NCI-H460 (cell line): ENCODE measurements around the gene TLK1. TPM values are rescaled to one million over a fixed set of nuclear protein-coding genes. Genes with fewer than 3 reads are reported as not detected.
"Not testable (repeated sequence)": the region's sequence is repeated elsewhere in the genome, so short reads cannot be mapped to it uniquely, and the experiment has no call there.

Source experiments
- DNase-seq: peaks from one replicate; pipeline ENCODE4 v3.0.0-alpha.2; 2016; ENCODE audit warnings: low read depth; ENCODE audit errors: extremely low read depth
- total RNA-seq: library from RNA; depleted of rRNA; stranded (reverse); fragments of >200 nt; shearing (Covaris generic); gene quantifications from 2 replicates; pipeline ENCODE4 v1.2.3, GENCODE V29; 2014

The TLK1 gene
- total RNA-seq, 1 experiment from 2014 or later: 14.4 TPM

DNA sequence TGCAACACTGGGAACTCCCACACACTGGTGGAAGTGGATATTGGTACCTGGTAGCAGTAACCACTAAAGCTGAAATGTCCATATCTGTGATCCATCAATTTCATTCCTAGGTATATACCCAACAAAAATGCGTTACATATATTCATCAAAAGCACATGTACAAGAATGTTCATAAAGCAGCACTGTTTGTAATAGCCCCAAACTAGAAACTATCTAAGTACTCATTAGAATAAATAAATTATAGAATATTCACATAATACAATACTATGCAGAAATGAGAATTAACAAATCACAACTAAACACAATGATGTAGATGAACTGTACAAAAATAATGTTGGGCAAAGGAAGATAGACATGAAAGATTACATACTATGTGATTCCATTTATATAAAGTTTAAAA, 11.1 kb upstream of the TLK1 start:
- no peak for DNase-seq

DNA sequence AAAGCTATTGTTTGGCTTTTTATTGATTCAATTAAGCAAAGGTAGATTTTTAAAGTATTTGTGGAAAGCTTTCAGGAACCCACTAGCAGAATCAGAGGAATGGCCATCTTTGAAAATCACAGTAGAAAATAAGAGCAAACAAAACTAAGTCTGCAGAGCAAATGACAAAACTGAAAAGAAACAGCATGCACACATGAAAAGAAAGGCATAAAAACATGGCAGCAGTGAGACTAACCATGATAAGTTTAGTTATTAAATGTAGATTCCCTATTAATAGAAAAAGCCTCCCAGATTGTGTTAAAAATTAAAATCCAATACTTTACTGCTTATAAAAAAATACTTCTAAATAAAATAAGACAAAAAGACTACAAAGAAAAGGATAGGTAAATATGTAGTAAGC, 9.1 kb upstream of the TLK1 start:
- DNase-seq: no peak

GRCh38 chr2:171169333-171169732, 8.6 kb upstream of the TLK1 start:
- DNase-seq: no peak

DNA sequence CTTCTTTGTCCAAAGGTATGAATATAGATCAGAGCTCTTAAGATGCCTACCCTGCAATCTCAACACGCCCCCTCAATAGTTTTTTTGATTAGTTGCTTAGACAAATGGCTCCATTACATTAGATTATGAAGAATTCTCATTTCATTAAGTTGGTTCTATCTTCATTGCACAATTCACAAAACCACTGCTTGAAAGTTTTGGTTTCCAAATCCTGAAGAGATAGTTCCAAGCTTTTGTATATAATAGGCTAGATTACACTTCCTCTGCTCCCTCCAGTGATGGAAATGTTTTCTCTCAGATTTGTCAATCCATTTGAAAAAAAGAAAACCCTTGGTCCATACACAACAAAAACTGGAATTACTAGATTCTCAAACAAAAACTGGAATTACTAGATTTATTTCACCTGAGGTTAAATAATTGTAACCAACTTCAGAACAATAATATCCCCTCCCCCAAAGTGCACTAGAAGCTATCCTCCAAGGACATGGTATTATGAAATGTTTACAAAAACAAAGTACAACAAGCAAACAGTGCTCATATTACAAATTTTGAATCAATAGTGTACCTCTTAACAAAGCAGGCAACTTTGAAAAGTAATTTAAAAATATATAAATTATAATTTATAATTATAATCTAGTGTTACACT, 6.8 kb upstream of the TLK1 start:
- DNase-seq: no peak

GRCh38 chr2:171166328-171166983, 5.8 kb upstream of the TLK1 start:
- DNase-seq: no peak

DNA sequence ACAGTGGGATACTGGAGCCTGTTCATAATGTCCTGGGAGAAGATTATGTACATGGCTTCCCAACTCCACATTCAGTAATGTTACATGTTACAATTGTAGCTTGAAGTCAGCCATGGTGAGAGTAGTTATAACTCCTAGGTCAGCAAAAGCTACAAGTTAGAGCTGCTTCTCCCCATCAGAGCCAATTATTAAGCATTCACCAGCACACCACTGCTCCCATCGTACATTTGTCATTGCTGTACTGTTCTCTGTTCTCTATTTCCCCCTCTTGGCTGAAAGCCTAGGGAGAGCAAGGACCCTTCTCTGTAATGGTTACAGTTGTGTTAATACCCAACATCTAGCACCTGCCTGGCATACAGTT, 5.3 kb upstream of the TLK1 start:
- no peak for DNase-seq

DNA sequence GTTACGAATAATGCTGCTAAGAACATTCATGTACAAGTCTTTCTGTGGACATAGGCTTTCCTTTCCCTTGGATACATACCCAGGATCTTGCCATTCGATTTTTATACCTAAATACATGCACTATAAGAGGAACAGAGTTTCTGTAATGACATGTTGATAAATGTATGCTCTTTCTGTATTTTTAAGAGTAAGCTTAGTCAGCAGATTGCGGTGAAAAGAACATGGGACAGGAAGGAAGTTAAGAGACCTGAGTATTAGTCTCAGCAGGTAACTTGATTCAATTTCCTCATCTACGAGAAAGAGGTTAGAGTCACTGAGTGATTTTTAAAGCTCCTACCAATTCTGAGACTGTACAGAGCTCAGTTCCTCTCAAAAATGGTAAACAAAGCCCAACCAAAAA, 2.6 kb upstream of the TLK1 start:
- no peak for DNase-seq

DNA sequence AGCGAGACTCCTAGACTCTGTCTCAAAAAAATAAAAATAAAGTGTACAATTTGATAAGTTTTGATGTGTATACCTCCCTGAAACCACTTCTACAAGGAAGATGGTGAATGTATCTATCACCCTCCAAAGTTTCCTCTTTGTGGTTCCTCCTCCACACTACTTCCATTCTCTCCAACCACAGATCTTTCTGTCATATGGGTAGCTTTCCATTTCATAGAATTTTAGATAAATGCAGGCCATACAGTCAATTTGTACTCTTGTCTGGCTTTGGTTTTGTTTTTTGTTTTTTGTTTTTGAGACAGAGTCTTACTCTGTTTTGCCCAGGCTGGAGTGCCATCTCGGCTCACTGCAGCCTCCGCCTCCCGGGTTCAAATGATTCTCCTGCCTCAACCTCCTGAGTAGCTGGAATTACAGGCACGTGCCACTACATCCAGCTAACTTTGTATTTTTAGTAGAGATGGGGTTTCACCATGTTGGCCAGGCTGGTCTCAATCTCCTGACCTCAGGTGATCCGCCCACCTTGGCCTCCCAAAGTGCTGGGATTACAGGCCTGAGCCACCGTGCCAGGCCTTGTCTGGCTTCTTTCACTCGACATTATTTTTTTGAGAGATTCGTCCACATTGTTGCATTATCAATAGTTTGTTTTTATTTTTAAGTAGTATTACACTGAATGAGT, 2.0 kb upstream of the TLK1 start:
- not testable (repeated sequence) for DNase-seq

DNA sequence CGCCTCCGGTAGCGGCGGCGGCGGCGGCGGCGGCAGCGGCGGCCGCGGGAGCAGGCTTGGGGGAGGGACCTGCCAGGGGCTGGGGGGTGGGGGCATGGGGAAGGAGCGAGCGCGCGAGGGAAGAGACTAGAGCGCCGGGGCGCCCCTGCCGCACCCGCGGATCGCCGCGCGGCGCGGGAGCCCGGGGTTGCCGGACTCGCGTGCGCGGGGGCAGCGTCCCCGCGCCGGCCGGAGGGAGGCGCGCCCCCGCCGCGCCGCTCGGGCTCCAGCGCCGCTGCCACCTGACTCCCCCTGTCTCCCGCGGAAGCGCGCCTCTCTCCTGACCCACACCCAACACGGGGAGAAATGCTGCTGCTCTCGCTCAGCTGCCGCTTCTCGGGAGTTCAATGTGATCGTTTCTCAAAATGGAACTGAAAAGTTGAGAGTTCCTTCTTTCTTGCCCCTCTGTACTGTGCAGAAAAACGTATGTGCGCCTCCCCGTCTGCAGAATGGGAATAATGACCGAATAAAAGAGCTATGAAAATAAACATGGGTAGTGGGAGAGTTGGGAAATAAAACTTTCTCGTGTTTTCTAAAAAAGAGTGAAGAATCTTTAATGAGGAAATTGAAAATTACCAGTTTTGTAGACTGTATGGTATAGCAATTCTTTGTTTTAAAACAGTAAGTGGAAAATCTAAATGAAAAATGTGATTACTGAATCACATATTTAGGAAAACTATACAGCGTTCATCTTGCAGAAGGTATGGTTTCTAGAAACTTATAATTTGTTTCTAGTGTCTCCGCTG, 455 bp upstream of the TLK1 start:
- peak; percentile 56 for DNase-seq

GRCh38 chr2:171159372-171160118, 1.1 kb downstream of the TLK1 start:
- no peak for DNase-seq

DNA sequence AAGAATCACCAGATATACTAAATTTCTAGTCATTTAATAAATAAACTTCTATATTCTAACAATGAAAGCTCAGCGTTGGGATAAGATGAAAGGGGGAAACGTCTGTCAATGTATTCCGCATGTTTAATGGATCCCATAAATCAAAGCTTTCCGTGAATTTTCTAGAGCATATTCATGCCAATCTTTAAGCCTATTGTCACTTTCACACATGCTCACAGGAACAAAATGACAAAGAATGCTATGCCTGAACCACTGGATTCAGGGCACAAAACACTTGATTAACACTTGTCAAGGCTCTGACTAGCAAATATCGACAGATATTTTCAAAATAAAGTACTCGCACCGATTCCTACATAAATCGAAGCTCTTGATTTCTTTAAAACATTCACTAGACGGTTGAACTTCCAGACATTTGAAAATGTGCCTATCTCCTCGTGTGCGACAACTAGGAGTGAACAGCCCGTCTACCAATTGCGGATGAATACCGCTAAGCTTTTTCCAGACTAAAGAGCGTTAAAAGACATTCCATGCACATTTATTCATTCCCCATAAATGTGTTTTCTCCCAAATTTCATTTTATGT, 1.8 kb downstream of the TLK1 start:
- peak; percentile 31 for DNase-seq

- no peak for DNase-seq
Observed at GRCh38 chr2:171158036-171158789, 2.5 kb downstream of the TLK1 start.

- DNase-seq: no peak
Observed at GRCh38 chr2:171157109-171157500, 3.6 kb downstream of the TLK1 start.

DNA sequence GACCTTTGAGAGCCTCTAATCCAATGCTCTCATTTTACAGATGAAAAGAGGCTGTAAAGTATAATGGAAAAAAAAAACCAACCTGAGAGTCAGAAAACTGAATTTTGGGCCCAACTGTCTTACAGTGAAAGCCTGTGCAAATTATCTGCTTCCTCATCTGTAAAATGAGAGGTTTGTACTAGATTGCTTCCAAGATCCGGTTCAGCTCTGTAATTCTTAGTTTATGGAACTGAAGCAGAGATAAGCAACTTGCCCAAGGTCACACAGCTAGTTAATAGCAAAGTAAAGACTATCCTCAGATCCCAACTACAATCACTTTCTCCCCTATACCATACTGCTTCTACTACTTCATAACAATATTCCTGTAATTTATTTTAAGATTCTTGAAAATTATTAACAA, 6.3 kb downstream of the TLK1 start:
- DNase-seq: no peak

GRCh38 chr2:171150694-171151285, 9.9 kb downstream of the TLK1 start:
- DNase-seq: no peak

- DNase-seq: no peak
Observed at GRCh38 chr2:171149986-171150693, 10.6 kb downstream of the TLK1 start.

- no peak for DNase-seq
Observed at GRCh38 chr2:171149171-171149938, 11.3 kb downstream of the TLK1 start.

DNA sequence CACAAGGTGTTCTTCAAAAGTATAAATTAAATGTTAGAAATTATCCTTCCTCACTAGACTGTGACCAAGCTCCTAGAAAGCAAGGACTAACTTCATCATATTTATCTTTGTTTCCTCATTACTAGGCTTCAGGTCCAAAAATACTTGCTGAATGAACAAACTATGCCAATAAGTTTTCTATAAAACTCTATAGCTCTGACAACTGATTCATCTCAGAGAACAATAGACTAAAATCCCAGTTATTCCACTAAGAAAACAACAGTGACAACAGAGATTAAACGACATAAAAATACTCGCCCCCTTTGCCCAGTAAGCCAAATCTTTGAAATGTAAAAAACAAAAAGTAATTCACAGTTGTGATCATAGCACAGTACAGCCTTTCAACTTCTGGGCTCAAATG, 13.6 kb downstream of the TLK1 start:
- DNase-seq: no peak
